Osteocyte (in vitro differentiated cells): ENCODE results near the gene RNF4. TPM values are rescaled to one million over a fixed set of nuclear protein-coding genes. Genes with fewer than 3 reads are reported as not detected.
"Not testable (repeated sequence)": the region's sequence is repeated elsewhere in the genome, so short reads cannot be mapped to it uniquely, and the experiment has no call there.

Experiments
- DNase-seq: peaks from one replicate; pipeline ENCODE4 v3.0.0; 2021; ENCODE audit warnings: mixed read lengths; ENCODE audit not compliant: unreplicated experiment; ENCODE audit errors: extremely low spot score
- H3K27ac Mint-ChIP-seq: one replicate; pipeline ENCODE4 v1.8.0; 2021; ENCODE audit warnings: mild to moderate bottlenecking, mixed read lengths; ENCODE audit not compliant: unreplicated experiment
- H3K27me3 Mint-ChIP-seq: one replicate; pipeline ENCODE4 v1.8.0; 2021; ENCODE audit warnings: mixed read lengths; ENCODE audit not compliant: unreplicated experiment
- H3K36me3 Mint-ChIP-seq: one replicate; pipeline ENCODE4 v1.8.0; 2021; ENCODE audit warnings: mixed read lengths; ENCODE audit not compliant: unreplicated experiment
- H3K4me1 Mint-ChIP-seq: one replicate; pipeline ENCODE4 v1.8.0; 2021; ENCODE audit warnings: mixed read lengths; ENCODE audit not compliant: unreplicated experiment
- H3K4me3 Mint-ChIP-seq: one replicate; pipeline ENCODE4 v1.8.0; 2021; ENCODE audit warnings: mild to moderate bottlenecking, moderate library complexity, mixed read lengths; ENCODE audit not compliant: unreplicated experiment
- H3K9me3 Mint-ChIP-seq: one replicate; pipeline ENCODE4 v1.8.0; 2021; ENCODE audit warnings: mixed read lengths; ENCODE audit not compliant: unreplicated experiment
- total RNA-seq: library from RNA; stranded (reverse); gene quantifications from 2 replicates; pipeline ENCODE4 v1.2.1, GENCODE V29; 2021
- TF ChIP-seq, protein P1 (sequence below): fragments of 200-600 bp; sonication (generic); IDR thresholded peaks from 2 replicates; pipeline ENCODE4 v1.5.0; 2021; ENCODE audit warnings: antibody characterized with exemption, mild to moderate bottlenecking, moderate library complexity

The RNF4 gene
- total RNA-seq, 1 donor from 2014 or later, result 57.6 TPM

DNA sequence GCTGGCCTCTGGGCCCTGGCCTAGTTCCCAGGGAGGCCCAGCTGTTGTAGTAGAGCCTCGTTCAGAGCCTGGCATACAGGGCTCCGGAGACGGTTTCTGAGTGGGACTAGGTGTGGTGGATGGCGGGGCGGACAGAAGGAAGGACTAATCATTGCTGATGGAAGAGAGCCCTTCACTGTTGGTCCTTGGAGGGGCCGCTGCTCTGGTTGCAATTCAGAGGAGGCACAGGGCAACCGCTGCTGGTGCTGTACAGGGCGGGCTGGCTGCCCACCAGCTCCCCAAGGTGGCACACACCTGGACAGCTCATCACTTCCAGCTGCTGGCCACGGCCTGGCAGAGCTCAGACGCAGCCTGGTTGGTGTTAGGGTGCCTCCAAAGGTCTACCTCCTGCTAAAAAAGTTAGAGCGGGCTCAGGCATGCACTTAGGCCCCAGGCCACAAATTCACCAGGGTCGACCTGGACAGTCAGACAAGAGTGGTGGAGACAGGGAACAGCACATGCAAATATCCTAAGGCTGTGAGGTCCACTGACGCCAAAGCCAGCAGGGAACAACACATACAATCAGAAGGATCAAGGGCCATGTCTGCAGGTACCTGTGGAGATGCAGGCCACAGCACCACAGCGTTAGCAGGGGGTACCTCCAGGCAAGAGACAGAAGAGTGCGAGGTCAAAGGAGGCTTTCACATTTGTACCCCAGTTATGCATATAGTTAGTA lies 7.5 kb upstream of the RNF4 start:
- peak overlapping the region; percentile 63 for H3K4me3 Mint-ChIP-seq
- DNase-seq, result no peak
- no peak overlapping the region for H3K27ac Mint-ChIP-seq
- TF ChIP-seq, protein P1, sequence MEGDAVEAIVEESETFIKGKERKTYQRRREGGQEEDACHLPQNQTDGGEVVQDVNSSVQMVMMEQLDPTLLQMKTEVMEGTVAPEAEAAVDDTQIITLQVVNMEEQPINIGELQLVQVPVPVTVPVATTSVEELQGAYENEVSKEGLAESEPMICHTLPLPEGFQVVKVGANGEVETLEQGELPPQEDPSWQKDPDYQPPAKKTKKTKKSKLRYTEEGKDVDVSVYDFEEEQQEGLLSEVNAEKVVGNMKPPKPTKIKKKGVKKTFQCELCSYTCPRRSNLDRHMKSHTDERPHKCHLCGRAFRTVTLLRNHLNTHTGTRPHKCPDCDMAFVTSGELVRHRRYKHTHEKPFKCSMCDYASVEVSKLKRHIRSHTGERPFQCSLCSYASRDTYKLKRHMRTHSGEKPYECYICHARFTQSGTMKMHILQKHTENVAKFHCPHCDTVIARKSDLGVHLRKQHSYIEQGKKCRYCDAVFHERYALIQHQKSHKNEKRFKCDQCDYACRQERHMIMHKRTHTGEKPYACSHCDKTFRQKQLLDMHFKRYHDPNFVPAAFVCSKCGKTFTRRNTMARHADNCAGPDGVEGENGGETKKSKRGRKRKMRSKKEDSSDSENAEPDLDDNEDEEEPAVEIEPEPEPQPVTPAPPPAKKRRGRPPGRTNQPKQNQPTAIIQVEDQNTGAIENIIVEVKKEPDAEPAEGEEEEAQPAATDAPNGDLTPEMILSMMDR, result no peak
- no peaks in the 10 kb centered on the region for H3K27me3 Mint-ChIP-seq
- H3K4me1 Mint-ChIP-seq, result peaks cover 10% of the 10 kb centered on the region
- no peaks in the 10 kb centered on the region for H3K9me3 Mint-ChIP-seq
- H3K36me3 Mint-ChIP-seq, result no peaks in the 10 kb centered on the region

DNA sequence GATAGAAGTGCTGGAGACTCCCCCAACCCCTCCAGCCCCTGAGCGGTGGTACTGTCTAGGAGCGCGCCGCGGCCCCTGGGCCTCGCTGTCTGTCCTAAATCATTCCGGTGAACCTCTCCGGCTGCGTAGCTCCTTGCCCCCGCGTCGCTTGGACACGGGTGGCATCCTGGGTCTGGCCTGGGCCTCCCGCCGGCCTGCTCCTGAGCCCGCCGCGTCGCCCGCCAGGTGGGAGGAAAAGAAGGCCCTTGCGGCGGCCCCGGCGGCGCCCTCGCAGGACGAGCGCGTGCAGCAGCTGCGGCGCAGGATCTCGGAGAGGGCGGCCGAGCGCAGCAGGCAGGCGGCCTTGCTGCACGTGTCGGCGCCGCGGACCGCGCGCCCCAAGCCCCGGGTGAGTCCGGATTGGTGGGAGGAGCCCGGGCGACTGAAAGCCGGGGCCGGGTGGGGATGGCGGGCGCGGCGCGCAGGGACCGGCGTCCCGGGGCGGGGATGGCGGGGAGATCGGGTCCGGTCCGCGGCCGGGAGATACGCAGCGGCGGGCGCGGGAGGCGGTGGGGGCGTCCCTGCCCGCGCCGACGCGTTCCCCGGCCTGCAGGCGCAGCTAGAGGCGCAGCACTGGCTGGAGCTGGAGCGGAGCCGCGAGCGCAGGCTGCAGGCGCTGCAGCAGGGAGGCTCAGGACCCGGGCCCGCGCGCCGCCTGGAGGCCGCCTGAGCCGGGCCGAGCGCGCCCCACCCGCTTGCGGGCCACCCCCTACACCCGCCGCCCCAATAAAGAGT lies 6.5 kb upstream of the RNF4 start:
- no peaks in the 10 kb centered on the region for H3K27me3 Mint-ChIP-seq

DNA sequence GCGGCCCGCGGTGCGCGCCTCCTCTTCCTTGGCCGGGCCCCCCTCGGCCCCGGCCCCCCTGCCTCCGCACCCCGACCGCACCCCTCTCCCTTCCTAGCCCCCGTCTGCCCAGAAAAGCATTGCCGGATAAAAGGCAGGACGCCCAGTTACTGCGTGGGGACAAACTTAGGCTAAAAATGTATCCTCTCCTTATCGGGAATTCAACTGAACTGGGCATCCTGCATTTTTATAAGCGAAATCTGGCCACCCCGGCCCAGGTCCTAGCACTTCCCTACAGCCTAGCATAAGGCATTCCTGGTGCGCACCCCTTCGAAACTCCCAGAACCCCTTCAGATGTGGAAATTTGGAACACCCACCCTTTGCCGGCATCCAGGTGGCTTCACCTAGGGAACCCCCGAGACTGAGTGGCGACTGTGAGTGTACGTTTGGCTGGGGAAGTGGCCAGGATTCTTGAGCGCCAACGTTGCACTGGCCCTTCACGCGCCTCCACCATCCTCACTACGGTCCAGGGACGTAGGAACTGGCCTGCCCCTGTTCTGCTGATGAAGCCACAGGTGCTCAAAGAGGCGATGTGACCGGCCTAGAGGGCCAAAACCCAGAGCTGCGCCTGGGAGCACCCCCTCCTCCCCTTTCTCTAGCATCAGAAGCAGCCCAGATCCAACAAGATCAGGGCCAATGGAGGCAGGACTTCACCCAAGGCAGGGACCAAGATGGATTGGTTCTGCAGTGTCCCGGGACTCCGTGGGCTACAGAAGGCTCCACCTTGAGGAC lies 5.7 kb upstream of the RNF4 start:
- Mint-ChIP-seq H3K27me3 (no peaks in the 10 kb centered on the region), H3K36me3 (no peaks in the 10 kb centered on the region), H3K9me3 (no peaks in the 10 kb centered on the region), H3K27ac (no peak overlapping the region), H3K4me3 (peak overlapping the region; percentile 70), H3K4me1 (peaks cover 20% of the 10 kb centered on the region)
- TF ChIP-seq, protein P1, result peak; percentile 4
- no peak for DNase-seq

More for the DNA sequence above, 6.5 kb upstream of the RNF4 start:
- no peak for DNase-seq
- H3K4me3 Mint-ChIP-seq, result peak overlapping the region; percentile 63
- H3K4me1 Mint-ChIP-seq, result peaks cover 13% of the 10 kb centered on the region
- H3K9me3 Mint-ChIP-seq, result no peaks in the 10 kb centered on the region
- no peak overlapping the region for H3K27ac Mint-ChIP-seq
- TF ChIP-seq, protein P1, result peak; percentile 75
- no peaks in the 10 kb centered on the region for H3K36me3 Mint-ChIP-seq

- no peaks in the 10 kb centered on the region for H3K27me3 Mint-ChIP-seq
- TF ChIP-seq, protein P1, result no peak
- H3K4me3 Mint-ChIP-seq, result no peak overlapping the region
Measured at GRCh38 chr4:2465032-2465431, 3.9 kb upstream of the RNF4 start.

DNA sequence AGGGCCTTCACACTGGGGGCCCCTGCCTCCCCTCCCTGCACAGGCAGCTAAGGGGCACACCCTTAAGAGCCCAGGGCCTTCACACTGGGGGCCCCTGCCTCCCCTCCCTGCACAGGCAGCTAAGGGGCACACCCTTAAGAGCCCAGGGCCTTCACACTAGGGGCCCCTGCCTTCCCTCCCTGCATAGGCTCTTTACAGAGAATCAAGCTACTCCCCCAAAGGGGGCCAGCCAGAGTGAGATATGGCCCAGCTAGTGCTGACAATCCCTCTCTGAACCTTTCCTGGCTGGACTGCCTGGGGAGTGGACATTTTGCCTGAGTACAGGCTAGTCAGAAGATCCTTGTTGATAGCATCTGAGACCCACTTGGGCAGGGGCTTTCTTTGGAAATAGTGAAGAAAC lies 3.4 kb upstream of the RNF4 start:
- H3K27me3 Mint-ChIP-seq, H3K36me3 Mint-ChIP-seq, H3K4me3 Mint-ChIP-seq, DNase-seq, H3K9me3 Mint-ChIP-seq, H3K27ac Mint-ChIP-seq: not testable (repeated sequence)
- H3K4me1 Mint-ChIP-seq, result peaks cover 32% of the 10 kb centered on the region

More at GRCh38 chr4:2465032-2465431, 3.9 kb upstream of the RNF4 start:
- no peak for DNase-seq
- H3K9me3 Mint-ChIP-seq, result no peaks in the 10 kb centered on the region
- peaks cover 27% of the 10 kb centered on the region for H3K4me1 Mint-ChIP-seq
- H3K27ac Mint-ChIP-seq, result no peak overlapping the region
- H3K36me3 Mint-ChIP-seq, result no peaks in the 10 kb centered on the region
